ENCODE results near the gene ADAMTS17.
A peak's percentile ranks its signal among the peaks of the same experiment; 100 is the strongest.

ADAMTS17 gene

GRCh38 chr15:100141311-100142001 is 200.3 kb downstream of the ADAMTS17 start:
- no peak overlapping the region for H3K27ac ChIP-seq
- no peak for DNase-seq (ENCODE audit: low read depth, low spot score)

GRCh38 chr15:100140527-100141308 is 201.1 kb downstream of the ADAMTS17 start:
- no peak for DNase-seq (ENCODE audit: low read depth, low spot score)
- no peak overlapping the region for H3K27ac ChIP-seq

- DNase-seq (ENCODE audit: low read depth, low spot score): no peak
- no peak overlapping the region for H3K27ac ChIP-seq
Measured at GRCh38 chr15:100134586-100134985, 207.2 kb downstream of the ADAMTS17 start.

GRCh38 chr15:100134089-100134583 is 207.6 kb downstream of the ADAMTS17 start:
- DNase-seq (ENCODE audit: low read depth, low spot score): no peak
- no peak overlapping the region for H3K27ac ChIP-seq

- no peak for DNase-seq (ENCODE audit: low read depth, low spot score)
- H3K27ac ChIP-seq: no peak overlapping the region
Measured at GRCh38 chr15:100133001-100133400, 208.8 kb downstream of the ADAMTS17 start.

GRCh38 chr15:100132309-100132708 is 209.5 kb downstream of the ADAMTS17 start:
- DNase-seq (ENCODE audit: low read depth, low spot score): no peak

DNA sequence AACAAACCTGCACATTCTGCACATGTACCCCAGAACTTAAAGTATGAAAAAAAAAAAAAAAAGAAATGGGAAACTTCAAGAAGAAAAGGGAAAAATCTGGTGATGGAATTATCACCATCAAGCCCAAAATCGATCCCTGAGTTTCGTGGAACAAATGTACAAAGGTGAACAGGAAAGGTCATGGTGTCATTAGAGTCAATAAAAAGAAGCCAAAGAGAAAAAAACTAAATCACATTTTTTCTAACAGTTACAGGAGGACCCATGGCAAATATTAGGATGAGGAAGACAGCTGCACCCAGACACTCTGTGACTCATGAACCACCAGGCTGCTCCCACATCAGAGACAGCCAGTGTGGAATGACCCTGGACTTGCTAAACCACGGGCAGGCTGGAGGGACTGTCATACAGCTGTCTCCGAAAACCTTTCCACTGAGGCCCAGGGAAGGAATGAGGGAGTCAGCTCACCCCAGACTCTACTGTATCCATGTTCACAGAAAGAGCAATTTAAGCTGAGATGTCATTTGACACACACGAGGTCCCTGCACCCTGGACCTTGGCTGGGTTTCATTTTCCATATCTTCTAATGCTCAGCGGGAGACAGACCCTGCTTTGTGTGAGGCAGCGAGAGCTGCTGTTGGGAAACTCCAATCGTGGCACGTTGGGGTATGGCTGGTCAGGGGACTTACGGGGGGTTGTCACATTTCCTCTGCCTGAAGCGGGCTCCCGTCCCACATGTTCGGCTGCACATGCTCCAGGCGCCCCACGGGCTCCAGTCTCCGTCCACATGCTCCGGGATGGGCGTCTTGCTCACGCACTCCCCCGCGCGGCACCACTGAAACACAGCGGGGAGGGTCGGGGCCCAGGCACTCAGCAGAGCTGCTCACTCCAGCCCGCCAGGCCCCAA is 210.2 kb downstream of the ADAMTS17 start:
- DNase-seq (ENCODE audit: low read depth, low spot score): no peak

More at GRCh38 chr15:100132309-100132708, 209.5 kb downstream of the ADAMTS17 start:
- H3K27ac ChIP-seq: no peak overlapping the region

GRCh38 chr15:100129677-100130076 is 212.1 kb downstream of the ADAMTS17 start:
- no peak overlapping the region for H3K27ac ChIP-seq
- DNase-seq (ENCODE audit: low read depth, low spot score): no peak

More for the DNA sequence above, 210.2 kb downstream of the ADAMTS17 start:
- H3K27ac ChIP-seq: no peak overlapping the region

GRCh38 chr15:100125401-100126191 is 216.2 kb downstream of the ADAMTS17 start:
- H3K27ac ChIP-seq: no peak overlapping the region
- DNase-seq (ENCODE audit: low read depth, low spot score): no peak

GRCh38 chr15:100124936-100125335 is 216.8 kb downstream of the ADAMTS17 start:
- H3K27ac ChIP-seq: no peak overlapping the region
- DNase-seq (ENCODE audit: low read depth, low spot score): no peak

DNA sequence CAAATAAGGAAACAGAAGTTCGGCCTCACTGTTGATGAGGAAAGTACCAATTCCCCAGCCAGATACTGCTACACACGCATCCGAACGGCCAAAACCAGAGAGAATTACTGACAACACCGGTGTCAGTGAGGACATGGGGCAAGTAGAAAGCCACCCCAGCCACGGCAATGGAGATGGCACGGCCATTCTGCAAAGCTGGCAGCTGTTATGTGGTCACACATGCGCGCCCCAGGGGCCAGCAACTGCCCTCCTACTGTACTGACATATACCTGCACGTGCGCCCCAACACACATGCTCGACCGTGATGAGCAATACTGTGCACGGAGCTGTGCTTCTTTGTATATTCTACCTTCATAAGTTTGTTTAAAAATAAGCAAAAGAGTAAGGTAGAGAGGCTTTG is 217.4 kb downstream of the ADAMTS17 start:
- no peak overlapping the region for H3K27ac ChIP-seq
- no peak for DNase-seq (ENCODE audit: low read depth, low spot score)

- H3K27ac ChIP-seq: no peak overlapping the region
- DNase-seq (ENCODE audit: low read depth, low spot score): no peak
Measured at GRCh38 chr15:100123611-100124010, 218.2 kb downstream of the ADAMTS17 start.

DNA sequence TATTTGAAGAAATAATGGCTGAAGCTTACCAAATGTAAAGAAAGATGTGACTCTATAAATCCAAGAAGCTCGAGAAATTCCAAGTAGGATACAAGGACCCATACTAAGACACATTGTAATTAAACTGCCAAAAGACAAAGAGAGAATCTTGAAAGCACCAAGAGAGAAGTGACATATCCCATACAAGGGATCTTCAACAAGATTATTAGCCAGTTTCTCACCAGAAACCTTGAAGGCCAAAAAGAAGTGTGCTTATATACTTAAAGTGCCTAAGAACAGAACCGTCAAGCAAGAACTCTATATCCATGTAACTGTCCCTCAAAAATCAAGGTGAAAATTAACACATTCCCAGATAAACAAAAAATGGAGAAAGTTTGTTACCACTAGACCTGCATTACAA is 220.5 kb downstream of the ADAMTS17 start:
- no peak for DNase-seq (ENCODE audit: low read depth, low spot score)
- no peak overlapping the region for H3K27ac ChIP-seq

- DNase-seq (ENCODE audit: low read depth, low spot score): no peak
Measured at GRCh38 chr15:100120111-100120510, 221.7 kb downstream of the ADAMTS17 start.

GRCh38 chr15:100118546-100118945 is 223.2 kb downstream of the ADAMTS17 start:
- no peak for DNase-seq (ENCODE audit: low read depth, low spot score)
- H3K27ac ChIP-seq: no peak overlapping the region

More at GRCh38 chr15:100120111-100120510, 221.7 kb downstream of the ADAMTS17 start:
- H3K27ac ChIP-seq: no peak overlapping the region

GRCh38 chr15:100116416-100117190 is 225.2 kb downstream of the ADAMTS17 start:
- no peak for DNase-seq (ENCODE audit: low read depth, low spot score)
- H3K27ac ChIP-seq: no peak overlapping the region

GRCh38 chr15:100115711-100116090 is 226.1 kb downstream of the ADAMTS17 start:
- no peak for DNase-seq (ENCODE audit: low read depth, low spot score)
- peak overlapping the region; percentile 13 for H3K27ac ChIP-seq

DNA sequence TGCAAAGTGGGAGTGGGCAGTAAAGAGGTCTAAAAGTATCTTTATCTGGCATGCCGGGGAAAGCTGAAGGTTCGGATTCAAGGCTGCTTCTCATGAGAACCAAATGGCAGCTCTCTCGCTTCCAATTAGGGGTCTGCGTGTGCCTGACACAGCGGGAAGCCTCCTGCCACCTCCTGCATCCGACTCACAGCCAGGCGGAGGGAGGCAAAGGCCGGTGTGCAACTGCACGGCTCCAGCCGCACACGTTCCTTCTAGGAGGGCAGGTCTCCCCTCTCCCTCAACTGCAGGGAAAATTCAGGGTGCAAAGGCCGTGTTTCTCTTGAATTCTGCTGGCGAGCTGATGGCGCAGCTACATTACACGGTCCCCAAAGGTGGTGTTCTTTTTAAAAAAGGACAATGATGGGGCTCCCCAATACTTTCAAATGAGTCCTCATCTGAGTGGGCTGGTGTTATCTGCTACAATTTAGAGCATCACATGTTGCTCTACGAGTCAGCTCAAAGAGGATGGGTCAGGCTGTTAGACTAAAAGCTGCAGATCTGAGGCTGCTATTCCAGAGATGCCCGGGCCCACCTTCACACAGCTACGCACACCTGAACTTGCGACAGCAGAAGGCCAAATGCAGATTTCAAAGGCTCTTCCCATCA is 226.6 kb downstream of the ADAMTS17 start:
- peak overlapping the region; percentile 13 for H3K27ac ChIP-seq
- DNase-seq (ENCODE audit: low read depth, low spot score): no peak

Data from epithelial cell of prostate (primary cell).